Measurements from ENCODE around the gene GPBP1L1. TPM values are rescaled to one million over a fixed set of nuclear protein-coding genes. Genes with fewer than 3 reads are reported as not detected.
A peak's percentile ranks its signal among the peaks of the same experiment; 100 is the strongest.

GPBP1L1 gene
- total and polyA plus RNA-seq, 9 of the 15 experiments (the other 6 are each of a cell fraction or from before 2014, with no cell fraction given) = 86.0 to 216 (median 138) TPM

- TF ChIP-seq, protein P1, sequence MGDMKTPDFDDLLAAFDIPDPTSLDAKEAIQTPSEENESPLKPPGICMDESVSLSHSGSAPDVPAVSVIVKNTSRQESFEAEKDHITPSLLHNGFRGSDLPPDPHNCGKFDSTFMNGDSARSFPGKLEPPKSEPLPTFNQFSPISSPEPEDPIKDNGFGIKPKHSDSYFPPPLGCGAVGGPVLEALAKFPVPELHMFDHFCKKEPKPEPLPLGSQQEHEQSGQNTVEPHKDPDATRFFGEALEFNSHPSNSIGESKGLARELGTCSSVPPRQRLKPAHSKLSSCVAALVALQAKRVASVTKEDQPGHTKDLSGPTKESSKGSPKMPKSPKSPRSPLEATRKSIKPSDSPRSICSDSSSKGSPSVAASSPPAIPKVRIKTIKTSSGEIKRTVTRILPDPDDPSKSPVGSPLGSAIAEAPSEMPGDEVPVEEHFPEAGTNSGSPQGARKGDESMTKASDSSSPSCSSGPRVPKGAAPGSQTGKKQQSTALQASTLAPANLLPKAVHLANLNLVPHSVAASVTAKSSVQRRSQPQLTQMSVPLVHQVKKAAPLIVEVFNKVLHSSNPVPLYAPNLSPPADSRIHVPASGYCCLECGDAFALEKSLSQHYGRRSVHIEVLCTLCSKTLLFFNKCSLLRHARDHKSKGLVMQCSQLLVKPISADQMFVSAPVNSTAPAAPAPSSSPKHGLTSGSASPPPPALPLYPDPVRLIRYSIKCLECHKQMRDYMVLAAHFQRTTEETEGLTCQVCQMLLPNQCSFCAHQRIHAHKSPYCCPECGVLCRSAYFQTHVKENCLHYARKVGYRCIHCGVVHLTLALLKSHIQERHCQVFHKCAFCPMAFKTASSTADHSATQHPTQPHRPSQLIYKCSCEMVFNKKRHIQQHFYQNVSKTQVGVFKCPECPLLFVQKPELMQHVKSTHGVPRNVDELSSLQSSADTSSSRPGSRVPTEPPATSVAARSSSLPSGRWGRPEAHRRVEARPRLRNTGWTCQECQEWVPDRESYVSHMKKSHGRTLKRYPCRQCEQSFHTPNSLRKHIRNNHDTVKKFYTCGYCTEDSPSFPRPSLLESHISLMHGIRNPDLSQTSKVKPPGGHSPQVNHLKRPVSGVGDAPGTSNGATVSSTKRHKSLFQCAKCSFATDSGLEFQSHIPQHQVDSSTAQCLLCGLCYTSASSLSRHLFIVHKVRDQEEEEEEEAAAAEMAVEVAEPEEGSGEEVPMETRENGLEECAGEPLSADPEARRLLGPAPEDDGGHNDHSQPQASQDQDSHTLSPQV (IDR thresholded peaks at IDR 0.05) = no peak
- peak in 1 of 2 experiments; percentile 97; a peak in 3 of 4 replicates for TF ChIP-seq UBTF (IDR thresholded peaks at IDR 0.05; ENCODE audit: borderline replicate concordance in 1 of 2, low read depth in 2 of 2, low read length in 2 of 2)
- no peak for TF ChIP-seq MXD1 (CRISPR knock-in tag; IDR thresholded peaks at IDR 0.05; ENCODE audit: borderline replicate concordance, poor library complexity, severe bottlenecking)
- peak; percentile 97 to 98 for TF ChIP-seq FOXK2 (conservative IDR thresholded peaks at IDR 0.05 in 1 of 2, IDR thresholded peaks at IDR 0.05 in 1 of 2; ENCODE audit: low read depth in 2 of 2)
- TF ChIP-seq, protein P2, sequence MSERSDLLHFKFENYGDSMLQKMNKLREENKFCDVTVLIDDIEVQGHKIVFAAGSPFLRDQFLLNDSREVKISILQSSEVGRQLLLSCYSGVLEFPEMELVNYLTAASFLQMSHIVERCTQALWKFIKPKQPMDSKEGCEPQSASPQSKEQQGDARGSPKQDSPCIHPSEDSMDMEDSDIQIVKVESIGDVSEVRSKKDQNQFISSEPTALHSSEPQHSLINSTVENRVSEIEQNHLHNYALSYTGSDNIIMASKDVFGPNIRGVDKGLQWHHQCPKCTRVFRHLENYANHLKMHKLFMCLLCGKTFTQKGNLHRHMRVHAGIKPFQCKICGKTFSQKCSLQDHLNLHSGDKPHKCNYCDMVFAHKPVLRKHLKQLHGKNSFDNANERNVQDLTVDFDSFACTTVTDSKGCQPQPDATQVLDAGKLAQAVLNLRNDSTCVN (CRISPR knock-in tag; IDR thresholded peaks at IDR 0.05) = no peak
- TF ChIP-seq NFATC3 (IDR thresholded peaks at IDR 0.05) = no peak
- peak; percentile 4; the same call in 1 of the 2 replicates for TF ChIP-seq KAT7 (CRISPR knock-in tag; IDR thresholded peaks at IDR 0.05; ENCODE audit: borderline replicate concordance)
- TF ChIP-seq CHD1 (IDR thresholded peaks at IDR 0.05; ENCODE audit: low read length) = no peak
- no peak; the same call in 1 of the 2 replicates for TF ChIP-seq STAT5A (IDR thresholded peaks at IDR 0.05; ENCODE audit: borderline replicate concordance, low read length)
- peak; percentile 61; the same call in 1 of the 2 replicates for TF ChIP-seq ZFX (CRISPR knock-in tag; IDR thresholded peaks at IDR 0.05)
- no peak for TF ChIP-seq SRSF1 (IDR thresholded peaks at IDR 0.05; ENCODE audit: low read depth, low read length)
- TF ChIP-seq MBD2 (IDR thresholded peaks at IDR 0.05; ENCODE audit: borderline replicate concordance, low read depth) = peak; percentile 85; the same call in 1 of the 2 replicates
- peak; percentile 94 for TF ChIP-seq C11orf30 (IDR thresholded peaks at IDR 0.05; ENCODE audit: low read depth)
- no peak for TF ChIP-seq CBX5 (IDR thresholded peaks at IDR 0.05; ENCODE audit: borderline replicate concordance, low read depth)
- no peak; the same call in none of the 2 replicates for TF ChIP-seq ZNF766 (CRISPR knock-in tag; conservative IDR thresholded peaks at IDR 0.05)
- TF ChIP-seq PHTF2 (CRISPR knock-in tag; IDR thresholded peaks at IDR 0.05) = no peak
- no peak for TF ChIP-seq PRPF4 (IDR thresholded peaks at IDR 0.05; ENCODE audit: insufficient read depth, low read depth, low read length, poor library complexity, severe bottlenecking)
- peak; percentile 17 for TF ChIP-seq NUFIP1 (IDR thresholded peaks at IDR 0.05; ENCODE audit: partially characterized antibody)
Measured at GRCh38 chr1:45687754-45688740, 1.7 kb upstream of the GPBP1L1 start, which contains the start of gene TMEM69 (continued).

All from K562 (cell line).